Stomach (tissue), 4 donors: Measurements from ENCODE around the gene SLC44A2.

Source experiments
- EP300 ChIP-seq: sonication (generic); formaldehyde crosslinking; IDR thresholded peaks from one replicate; pipeline ENCODE4 v1.6.1; 2017; ENCODE audit warnings: antibody characterized with exemption
- TF ChIP-seq, protein P1 (sequence below), 7 experiments: fragments of 450-650 bp in 4 of 7; fragments of 200-600 bp in 3 of 7; sonication (generic) in 3 of 7; IDR thresholded peaks; one replicate each; pipeline ENCODE4 v1.5.1; 2016 to 2019; ENCODE audit warnings: antibody characterized with exemption in 7 of 7, control low read depth in 2 of 7, mild to moderate bottlenecking in 1 of 7

DNA sequence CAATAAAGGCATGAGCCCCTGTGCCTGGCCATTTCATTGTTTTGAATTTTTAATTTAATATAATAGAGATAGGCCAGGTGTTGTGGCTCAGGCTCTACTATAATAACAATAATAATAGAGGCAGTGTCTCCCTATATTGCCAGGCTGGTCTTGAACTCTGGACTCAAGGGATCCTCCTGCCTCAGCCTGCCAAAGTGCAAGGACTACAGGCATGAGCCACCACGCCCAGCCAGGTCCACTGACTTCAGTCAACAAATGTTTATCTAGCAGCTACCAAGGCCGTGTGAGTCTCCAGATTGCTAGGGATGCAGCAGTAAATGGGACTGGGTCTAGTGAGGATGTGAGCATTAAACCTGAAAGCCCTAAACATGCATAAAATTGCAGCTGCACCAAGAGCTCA lies 15.0 kb downstream of the SLC44A2 start:
- TF ChIP-seq, protein P1, sequence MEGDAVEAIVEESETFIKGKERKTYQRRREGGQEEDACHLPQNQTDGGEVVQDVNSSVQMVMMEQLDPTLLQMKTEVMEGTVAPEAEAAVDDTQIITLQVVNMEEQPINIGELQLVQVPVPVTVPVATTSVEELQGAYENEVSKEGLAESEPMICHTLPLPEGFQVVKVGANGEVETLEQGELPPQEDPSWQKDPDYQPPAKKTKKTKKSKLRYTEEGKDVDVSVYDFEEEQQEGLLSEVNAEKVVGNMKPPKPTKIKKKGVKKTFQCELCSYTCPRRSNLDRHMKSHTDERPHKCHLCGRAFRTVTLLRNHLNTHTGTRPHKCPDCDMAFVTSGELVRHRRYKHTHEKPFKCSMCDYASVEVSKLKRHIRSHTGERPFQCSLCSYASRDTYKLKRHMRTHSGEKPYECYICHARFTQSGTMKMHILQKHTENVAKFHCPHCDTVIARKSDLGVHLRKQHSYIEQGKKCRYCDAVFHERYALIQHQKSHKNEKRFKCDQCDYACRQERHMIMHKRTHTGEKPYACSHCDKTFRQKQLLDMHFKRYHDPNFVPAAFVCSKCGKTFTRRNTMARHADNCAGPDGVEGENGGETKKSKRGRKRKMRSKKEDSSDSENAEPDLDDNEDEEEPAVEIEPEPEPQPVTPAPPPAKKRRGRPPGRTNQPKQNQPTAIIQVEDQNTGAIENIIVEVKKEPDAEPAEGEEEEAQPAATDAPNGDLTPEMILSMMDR (IDR thresholded peaks at IDR 0.05) = no peak
- no peak for TF ChIP-seq EP300
